ENCODE data around the gene FAM81B. TPM values are rescaled to one million over a fixed set of nuclear protein-coding genes. Genes with fewer than 3 reads are reported as not detected.
"Not testable (repeated sequence)": the region's sequence is repeated elsewhere in the genome, so short reads cannot be mapped to it uniquely, and the experiment has no call there.

The FAM81B gene
- total RNA-seq, result 1 to 10 TPM in 1 of 2 donors, not detected in 1; 8.2 TPM

- WGBS, result 83% methylated on average over 2 of the region's 2 CpGs
- H3K9me3 ChIP-seq, result no peaks in the 10 kb centered on the region
- no peaks in the 10 kb centered on the region for H3K36me3 ChIP-seq
- no peak for DNase-seq (ENCODE audit: low spot score)
- no peaks in the 10 kb centered on the region for H3K27me3 ChIP-seq (replicated peaks; ENCODE audit: insufficient read depth)
- H3K27ac ChIP-seq, result no peak within 1 kb of the TSS
- no peaks in the 10 kb centered on the region for H3K4me1 ChIP-seq (replicated peaks)
- TF ChIP-seq POLR2A (IDR thresholded peaks at IDR 0.05), result no peak
- no peak for TF ChIP-seq CTCF (IDR thresholded peaks at IDR 0.05)
- TF ChIP-seq POLR2AphosphoS5 (IDR thresholded peaks at IDR 0.05), result no peak
- intact Hi-C loops (cut with DNase I), result no loop called here
- H3K4me3 ChIP-seq, result no peak within 1 kb of the TSS
Measured at GRCh38 chr5:95390812-95391492, at the start of gene FAM81B. FAM81B (plus strand) TSS chr5:95391366; CDS start chr5:95391390, 24 bp downstream.

GRCh38 chr5:95341444-95341843, 49.7 kb upstream of the FAM81B start:
- H3K36me3 ChIP-seq; intact Hi-C loops (cut with DNase I): not testable (repeated sequence)
- WGBS, result 63% methylated on average over 2 of the region's 2 CpGs

GRCh38 chr5:95347506-95348120, 43.6 kb upstream of the FAM81B start:
- intact Hi-C loops (cut with DNase I), result no loop called here
- H3K4me3 ChIP-seq, result no peak overlapping the region

More at GRCh38 chr5:95341444-95341843, 49.7 kb upstream of the FAM81B start:
- not testable (repeated sequence) for H3K4me3 ChIP-seq; H3K4me1 ChIP-seq (replicated peaks); H3K27ac ChIP-seq; H3K9me3 ChIP-seq; H3K27me3 ChIP-seq (replicated peaks; ENCODE audit: insufficient read depth); DNase-seq (ENCODE audit: low spot score)

GRCh38 chr5:95350631-95351030, 40.5 kb upstream of the FAM81B start:
- no peak overlapping the region for H3K27ac ChIP-seq
- 83% methylated on average over 1 of the region's 1 CpG for WGBS
- H3K9me3 ChIP-seq, result no peaks in the 10 kb centered on the region
- H3K4me3 ChIP-seq, result no peak overlapping the region
- intact Hi-C loops (cut with DNase I), result no loop called here
- H3K36me3 ChIP-seq, result no peaks in the 10 kb centered on the region
- H3K27me3 ChIP-seq (replicated peaks; ENCODE audit: insufficient read depth), result no peaks in the 10 kb centered on the region
- TF ChIP-seq POLR2AphosphoS5 (IDR thresholded peaks at IDR 0.05) (no peak), CTCF (IDR thresholded peaks at IDR 0.05) (no peak), POLR2A (IDR thresholded peaks at IDR 0.05) (no peak)
- H3K4me1 ChIP-seq (replicated peaks), result no peaks in the 10 kb centered on the region
- no peak for DNase-seq (ENCODE audit: low spot score)

More at GRCh38 chr5:95347506-95348120, 43.6 kb upstream of the FAM81B start:
- no peak for TF ChIP-seq POLR2AphosphoS5 (IDR thresholded peaks at IDR 0.05)
- no peak for TF ChIP-seq CTCF (IDR thresholded peaks at IDR 0.05)
- TF ChIP-seq POLR2A (IDR thresholded peaks at IDR 0.05), result no peak
- H3K27me3 ChIP-seq (replicated peaks; ENCODE audit: insufficient read depth), result no peaks in the 10 kb centered on the region
- no peak overlapping the region for H3K27ac ChIP-seq
- H3K4me1 ChIP-seq (replicated peaks), result no peaks in the 10 kb centered on the region
- WGBS, result 43% methylated on average over 4 of the region's 4 CpGs
- DNase-seq (ENCODE audit: low spot score), result no peak
- H3K9me3 ChIP-seq, result no peaks in the 10 kb centered on the region
- no peaks in the 10 kb centered on the region for H3K36me3 ChIP-seq

- H3K9me3 ChIP-seq, result no peaks in the 10 kb centered on the region
- no peak for TF ChIP-seq POLR2A (IDR thresholded peaks at IDR 0.05)
- TF ChIP-seq CTCF (IDR thresholded peaks at IDR 0.05), result no peak
- no peak for TF ChIP-seq POLR2AphosphoS5 (IDR thresholded peaks at IDR 0.05)
- H3K27me3 ChIP-seq (replicated peaks; ENCODE audit: insufficient read depth), result no peaks in the 10 kb centered on the region
- WGBS, result 64% methylated on average over 3 of the region's 3 CpGs
- H3K4me1 ChIP-seq (replicated peaks), result no peaks in the 10 kb centered on the region
- H3K27ac ChIP-seq, result no peak overlapping the region
- DNase-seq (ENCODE audit: low spot score), result no peak
- intact Hi-C loops (cut with DNase I), result no loop called here
- H3K36me3 ChIP-seq, result no peaks in the 10 kb centered on the region
- no peak overlapping the region for H3K4me3 ChIP-seq
Measured at GRCh38 chr5:95352691-95353090, 38.5 kb upstream of the FAM81B start.
